PC-9 (cell line): ENCODE data around the gene CYS1.

ENCODE experiments used
- CTCF ChIP-seq: fragments of 200-600 bp; sonication (generic); conservative IDR thresholded peaks from 2 replicates; pipeline ENCODE4 v1.6.1; 2017; ENCODE audit warnings: mixed run types, antibody characterized with exemption, mild to moderate bottlenecking, moderate library complexity
- EZH2 ChIP-seq: fragments of 200-600 bp; sonication (generic); IDR thresholded peaks from 2 replicates; pipeline ENCODE4 v1.8.0; 2017; ENCODE audit warnings: antibody characterized with exemption, low read depth

- no peak for TF ChIP-seq CTCF
- no peak for TF ChIP-seq EZH2
Observed at GRCh38 chr2:10073706-10074105, 6.5 kb downstream of the CYS1 start.
